Mucosa of gallbladder (tissue), 1 donor: ENCODE measurements around the gene NAV2. TPM values are rescaled to one million over a fixed set of nuclear protein-coding genes. Genes with fewer than 3 reads are reported as not detected.

ENCODE experiments used
- DNase-seq: peaks from one replicate; pipeline ENCODE4 v3.0.0-alpha.2; 2020; ENCODE audit warnings: low spot score
- total RNA-seq: library from RNA; stranded (reverse); gene quantifications from one replicate; pipeline ENCODE4 v1.2.1, GENCODE V29; 2021
- donor health status: DM: no; HTN: no; CAD: no.

The NAV2 gene
- total RNA-seq, 1 donor from 2014 or later: 5.3 TPM

DNA sequence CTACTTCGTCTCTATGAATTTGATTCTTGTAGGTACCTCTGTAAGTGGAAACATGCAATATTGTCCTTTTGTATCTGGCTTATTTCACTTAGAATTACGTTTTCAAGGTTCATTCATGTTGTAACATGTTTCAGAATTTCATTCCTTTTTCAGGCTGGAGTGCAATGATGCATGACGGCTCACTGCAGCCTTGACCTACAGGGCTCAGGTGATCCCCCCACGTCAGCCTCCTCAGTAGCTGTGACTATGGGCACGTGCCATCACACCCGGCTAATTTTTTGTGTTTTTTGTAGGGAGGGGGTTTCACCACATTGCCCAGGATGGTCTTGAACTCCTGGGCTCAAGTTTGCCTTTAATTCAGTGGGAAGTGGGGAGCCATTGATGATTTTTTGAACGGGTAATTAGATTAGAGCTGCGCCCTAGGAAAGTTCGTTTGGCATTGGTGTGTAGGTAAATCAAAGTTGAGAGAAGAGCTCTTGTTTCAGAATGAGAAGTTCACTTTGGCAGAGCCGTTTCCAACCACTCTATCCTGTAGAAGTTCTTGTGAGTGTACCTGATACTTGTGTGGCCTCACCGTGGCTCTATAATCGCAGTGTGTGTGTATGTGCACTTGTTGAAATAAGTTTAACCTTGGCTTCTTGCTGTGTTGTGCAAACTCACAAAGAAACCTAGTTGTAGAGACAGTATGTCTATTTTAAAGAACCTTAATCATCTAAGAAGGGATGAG lies 115.9 kb downstream of the NAV2 start:
- DNase-seq: no peak

DNA sequence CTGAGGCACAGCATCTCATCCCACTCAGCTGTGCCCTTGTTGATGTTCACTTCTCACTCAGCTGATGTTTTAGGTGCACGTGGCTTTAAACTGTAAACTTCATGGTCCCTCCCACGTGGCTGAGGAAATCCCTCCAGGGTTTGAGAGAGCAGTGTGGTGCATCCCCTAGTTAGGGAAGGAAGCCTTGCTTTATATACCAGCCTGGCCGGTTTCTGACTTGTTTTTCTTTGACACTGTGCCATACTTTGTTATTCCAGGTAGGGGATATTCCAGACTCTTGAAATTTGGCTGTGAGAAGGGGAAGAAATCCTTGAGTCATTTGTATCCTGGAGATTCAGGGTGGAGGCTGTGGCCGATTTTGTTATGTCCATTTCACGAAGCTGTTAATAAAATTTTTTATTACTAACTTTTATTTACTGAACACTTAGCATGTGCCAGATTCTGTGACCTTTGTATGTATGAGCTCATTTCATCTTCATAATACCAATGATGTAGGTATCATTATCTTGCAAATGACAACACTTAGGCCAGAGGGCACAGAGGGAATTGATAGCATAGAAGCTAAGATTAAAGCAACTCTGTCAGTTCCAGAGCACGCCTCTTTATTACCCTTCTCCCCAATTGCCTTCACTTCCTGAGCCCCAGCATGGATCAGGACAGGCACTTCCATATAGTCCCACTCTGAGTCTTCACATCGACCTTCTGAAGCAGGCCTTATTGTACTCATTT lies 116.6 kb downstream of the NAV2 start:
- DNase-seq: no peak

DNA sequence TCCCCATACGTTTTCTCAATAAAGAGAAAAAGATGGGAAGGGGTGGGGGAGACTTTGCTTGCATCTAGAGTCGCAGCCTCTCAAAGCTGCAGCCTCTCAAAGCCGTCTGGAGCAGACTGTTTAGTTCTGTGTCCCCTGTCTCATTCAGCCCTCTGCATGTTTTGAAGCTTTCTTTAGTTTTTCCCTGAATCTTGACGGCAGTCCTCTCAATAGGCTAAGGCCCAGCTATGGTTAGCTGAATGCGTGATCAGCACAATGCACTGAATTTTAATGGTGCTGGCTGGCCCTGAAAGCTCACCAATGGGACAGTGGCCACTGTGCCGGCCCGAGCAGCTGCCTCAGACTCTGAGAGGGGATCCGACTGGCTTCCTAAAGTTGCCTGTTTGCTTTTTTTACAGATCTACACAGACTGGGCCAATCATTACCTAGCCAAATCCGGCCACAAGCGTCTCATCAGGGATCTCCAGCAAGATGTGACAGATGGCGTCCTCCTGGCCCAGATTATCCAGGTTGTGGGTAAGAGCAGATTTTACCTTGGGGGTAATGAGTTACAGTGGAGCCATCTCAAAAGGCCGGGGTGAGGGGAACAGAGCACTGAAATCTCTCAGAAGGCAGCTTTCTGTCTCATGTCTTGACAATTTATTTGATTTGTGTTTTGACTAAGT lies 119.6 kb downstream of the NAV2 start:
- no peak for DNase-seq

DNA sequence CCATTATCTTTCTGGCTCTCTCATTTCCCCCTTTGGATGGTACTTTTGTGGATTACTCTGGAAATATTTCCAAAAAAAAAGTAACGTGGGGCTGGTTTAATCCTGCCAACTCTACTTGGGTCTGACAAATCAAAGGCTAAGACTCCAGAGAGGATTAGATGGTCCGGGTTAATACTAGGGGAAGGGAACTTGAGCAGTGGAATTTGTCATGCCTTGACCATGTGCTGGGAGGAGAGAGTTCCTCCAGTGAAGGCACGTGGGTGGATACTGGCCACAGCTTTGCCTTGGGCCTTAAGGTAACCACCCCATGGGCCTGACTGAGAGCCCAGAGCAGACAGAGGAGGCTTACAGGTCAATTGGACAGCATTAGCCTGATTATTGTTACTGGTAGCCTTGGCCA lies 120.3 kb downstream of the NAV2 start:
- DNase-seq: no peak

DNA sequence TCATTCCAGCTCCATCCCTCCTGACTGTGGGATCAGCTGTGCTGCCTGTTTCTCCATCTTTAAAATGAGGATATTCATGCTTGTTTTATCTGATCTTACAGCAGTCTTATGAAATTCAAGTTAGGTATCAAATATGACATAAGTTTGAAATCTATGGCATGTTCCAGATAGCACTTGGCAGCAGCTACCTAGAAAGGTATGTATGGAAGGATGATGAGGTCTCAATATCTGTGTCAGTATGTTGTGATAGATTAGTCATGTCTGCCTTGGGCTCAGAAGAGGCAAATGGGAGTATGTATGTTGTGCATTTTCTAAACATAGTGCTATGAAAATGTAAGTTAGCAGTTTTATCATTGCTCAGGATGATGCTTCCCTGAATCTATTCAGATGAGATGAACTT lies 122.1 kb downstream of the NAV2 start:
- DNase-seq: no peak

DNA sequence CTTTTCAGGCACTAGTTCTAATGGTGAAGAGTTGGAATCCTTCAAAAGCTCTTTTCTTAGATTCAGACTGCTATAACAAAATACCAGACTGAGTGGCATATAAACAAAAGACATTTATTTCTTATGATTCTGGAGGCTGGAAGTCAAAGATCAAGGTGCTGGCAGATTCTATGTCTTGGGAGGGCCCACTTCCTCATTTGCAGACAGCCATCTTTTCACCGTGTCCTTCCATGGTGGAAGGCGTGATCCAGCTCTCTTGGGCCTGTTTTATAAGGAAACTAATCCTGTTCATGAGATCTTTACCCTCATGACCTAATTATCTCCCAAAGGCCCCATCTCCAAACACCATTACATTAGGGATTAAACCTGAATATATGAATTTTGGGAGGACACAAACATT lies 124.0 kb downstream of the NAV2 start:
- DNase-seq: no peak

DNA sequence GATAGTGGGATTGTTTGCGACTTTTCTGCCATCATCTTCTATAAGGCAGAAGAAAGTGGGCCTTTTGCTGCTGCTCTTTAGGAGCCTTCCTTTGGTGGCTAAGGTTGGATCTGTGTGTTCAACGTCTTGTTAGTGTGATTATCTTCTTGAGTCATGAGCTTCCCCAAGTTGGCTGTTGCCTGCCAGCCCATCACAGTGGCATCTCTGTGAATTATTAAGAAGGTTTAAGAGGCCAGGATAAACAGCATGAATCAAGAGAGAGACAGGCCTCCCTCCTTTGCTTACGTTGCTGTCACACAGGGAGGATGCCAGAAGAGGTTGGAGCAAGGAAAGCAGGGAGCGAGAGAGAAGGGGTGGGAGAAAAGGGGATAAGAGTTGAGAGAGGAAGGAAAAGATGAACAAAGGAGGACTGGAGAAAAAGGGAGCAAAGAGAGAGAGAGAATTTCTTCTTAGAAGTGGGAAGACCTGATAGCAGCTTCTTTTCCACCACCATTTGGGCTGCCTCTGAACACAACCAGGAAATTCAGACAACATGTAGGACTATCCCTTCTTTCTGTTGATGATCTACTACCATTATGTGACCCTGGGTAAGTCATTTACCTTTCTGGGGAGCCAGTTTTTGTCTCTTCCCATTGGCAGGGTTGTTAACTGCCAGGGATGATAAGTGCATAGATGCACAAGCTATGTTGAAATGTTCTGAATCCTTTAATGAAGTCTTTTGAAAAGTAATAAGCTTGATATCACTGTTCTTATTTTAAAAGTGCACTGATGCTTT lies 126.5 kb downstream of the NAV2 start:
- no peak for DNase-seq

DNA sequence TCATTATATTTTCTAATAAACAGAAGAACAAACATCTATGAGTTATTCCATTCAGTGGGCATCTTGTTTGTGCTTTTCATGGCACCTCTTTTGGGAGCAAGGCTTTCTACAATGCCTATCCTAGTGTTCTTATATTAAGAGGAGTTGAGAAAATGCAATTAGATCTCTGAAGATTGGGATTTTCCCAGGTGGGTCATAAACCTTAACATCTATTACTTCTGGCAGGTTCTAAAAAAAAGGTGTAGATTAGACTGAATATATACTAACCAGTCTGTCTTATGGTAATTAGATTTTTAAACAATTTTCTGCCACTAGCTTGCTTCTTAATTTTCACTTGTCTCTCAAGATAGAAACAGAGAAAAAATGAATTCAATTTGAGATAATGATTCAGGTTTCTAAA lies 128.3 kb downstream of the NAV2 start:
- no peak for DNase-seq

DNA sequence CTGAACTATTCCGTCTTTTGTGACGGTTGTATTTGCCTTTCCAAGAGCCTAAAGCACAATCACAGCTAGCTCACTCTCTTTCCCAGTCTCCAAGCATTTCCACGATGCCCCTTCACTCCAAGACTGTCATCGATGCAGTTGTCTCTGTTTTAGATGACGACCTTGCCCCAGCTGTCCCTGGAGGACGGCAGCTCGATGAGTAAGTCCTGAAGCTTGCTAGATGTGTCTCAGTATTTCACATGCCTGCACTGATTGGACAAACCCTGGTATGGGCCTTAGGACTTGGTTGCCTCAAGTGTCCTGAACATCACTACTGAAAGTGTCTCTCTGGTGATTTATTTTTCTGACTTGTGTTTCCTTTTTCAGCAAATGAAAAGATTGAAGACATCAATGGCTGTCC lies 129.9 kb downstream of the NAV2 start:
- no peak for DNase-seq

DNA sequence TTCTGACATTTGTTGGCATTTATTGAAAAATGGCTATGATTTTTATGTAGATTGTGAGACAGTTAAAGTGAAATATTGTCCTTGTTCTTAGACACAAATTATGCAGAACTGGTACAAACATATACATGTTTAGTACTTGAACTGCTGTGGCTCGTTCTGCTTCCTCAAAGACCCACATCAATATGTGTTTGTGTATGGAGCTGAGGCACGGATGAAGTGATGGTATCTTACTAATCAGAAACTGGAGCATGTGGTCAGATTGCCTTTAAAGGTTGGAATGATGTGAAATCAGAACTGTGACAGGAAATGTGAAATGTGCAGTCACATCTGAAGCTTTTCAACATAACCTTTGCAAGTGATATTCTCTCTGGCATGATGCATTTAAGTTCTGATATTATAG lies 130.4 kb downstream of the NAV2 start:
- no peak for DNase-seq

DNA sequence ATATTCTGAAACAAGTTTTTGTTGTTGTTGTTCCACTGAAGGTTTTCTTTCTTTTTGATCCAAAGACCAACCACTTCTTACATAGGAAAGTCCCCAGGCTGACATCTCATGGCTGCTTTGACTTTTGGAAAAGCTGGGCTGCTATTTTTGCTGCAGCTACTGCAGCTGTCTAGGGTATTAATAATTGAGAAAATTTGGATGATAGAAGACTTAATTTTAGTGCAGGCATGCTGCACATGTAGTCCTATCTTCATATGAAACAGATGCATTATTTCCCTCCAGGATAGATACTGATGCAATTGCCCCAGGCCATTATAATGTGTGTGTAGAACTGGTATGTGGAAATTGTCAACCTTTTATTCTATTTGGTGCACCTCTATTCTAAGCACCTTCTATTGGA lies 131.4 kb downstream of the NAV2 start:
- no peak for DNase-seq

DNA sequence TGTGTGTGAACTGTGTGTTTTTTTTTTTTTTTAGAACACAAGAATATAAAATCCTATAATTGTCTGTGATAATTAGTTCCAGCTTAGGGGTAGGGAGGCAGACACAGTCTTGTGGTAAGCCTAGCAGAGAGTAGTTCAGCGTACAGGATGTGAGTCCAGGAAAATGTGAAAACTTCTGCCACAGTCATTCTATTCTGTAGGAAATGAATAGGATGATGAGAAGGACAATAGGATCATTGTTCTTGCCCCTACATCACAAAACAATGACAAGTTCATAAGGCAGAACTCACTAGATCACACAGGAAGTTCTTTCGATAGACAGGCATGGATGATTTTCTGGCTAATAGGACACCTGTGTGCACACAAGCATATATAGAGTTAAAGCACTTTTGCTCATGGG lies 132.2 kb downstream of the NAV2 start:
- no peak for DNase-seq

DNA sequence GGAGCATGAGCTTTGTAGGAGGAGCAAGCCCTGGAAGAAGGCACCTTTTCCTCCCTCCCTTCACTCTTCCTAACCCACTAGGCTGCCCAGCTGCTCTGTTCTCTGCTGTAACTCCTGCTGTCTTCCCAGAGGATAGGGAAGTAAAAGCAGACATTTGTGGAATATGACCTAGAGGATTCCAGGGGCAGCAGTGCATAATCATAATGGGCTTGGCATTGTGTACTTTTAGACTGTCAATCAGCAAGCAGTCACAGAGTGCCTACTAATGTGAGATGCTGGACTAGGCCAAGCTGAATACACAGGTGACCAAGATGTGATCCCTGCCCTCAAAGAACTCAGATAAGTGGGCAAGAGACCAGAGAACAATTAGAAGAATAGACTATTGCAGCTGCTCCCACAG lies 133.0 kb downstream of the NAV2 start:
- no peak for DNase-seq

DNA sequence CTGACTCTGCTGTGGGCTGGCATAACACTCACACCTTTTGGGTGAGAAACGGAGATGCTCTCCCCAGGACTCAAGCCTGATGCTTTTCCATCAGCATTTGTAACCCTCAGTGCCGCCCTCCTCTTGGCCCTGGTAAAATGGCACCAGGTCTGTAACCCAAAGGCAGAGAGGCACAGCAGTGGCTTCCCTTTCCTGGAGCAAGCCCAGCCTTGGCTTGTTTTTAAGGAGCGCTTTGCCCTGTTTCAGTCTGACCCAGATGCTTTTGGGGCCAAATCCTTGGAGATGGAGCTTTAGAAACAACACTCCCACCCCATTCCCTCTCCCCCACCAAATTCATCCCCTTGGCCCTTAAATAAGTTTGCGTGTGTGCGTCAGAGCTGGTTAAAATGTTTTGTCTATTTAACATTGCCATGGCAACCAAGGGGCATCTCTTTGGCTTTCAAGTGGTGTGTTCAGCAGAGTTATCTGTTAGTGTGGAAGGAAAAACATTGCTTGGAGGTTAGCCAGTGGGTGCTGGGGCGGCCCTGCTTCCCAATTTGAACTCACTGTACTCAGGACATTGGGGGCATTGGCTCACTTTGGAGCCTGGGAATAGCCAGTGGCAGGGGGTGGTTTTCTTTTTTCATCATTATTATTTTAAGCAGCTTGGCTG lies 134.1 kb downstream of the NAV2 start:
- DNase-seq: no peak

DNA sequence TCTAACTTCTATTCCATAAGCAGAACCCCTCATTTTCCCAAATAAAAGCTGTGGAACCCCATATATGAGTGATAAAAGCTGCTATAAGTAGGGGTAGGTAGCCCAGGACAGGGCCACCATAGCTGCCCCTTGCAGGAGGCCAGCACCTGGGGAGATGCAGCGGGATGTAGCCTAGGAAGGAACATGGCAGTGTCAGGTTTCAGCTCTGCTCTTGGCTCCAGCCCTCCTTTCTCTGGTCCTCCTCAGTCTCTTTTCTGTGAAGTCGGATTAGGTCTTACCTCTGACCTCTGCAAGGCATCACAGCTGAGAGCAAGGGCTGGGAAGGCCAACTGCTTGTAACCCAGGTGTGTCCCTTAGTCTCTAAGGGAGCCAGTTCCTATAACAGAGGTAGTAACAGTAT lies 135.6 kb downstream of the NAV2 start:
- DNase-seq: no peak

DNA sequence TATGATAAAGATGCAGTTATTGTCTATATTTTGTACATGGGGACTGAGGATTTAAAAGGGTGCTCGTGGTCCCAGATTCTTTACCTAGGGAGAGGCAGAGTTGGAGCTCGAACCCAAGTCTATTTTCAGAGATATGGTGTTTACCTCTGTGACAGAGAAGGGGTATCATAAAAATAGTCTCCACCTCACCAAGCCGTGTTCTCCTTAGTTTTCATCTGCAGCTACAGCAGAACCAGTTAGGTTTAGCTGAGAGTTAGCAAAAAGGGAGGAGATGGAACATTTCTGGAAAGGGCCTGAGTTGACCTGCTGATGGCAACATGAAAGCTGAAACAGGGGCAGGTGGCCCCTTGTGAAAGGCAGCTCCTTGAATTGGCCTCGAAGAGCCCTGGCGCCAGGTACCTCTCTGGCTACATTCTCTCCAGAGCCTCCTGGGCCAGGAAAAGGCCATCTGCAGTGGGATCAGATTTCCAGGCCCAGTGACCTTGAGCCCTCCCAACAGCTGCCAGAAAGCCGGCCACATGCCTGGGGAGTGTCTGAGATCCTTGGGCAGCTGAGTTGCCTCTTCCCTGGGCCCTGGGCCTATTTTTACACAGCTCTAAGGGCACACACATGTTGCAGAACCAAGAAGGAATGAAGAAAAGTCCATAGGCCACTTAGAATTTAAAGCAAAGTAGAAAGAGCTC lies 136.6 kb downstream of the NAV2 start:
- no peak for DNase-seq

DNA sequence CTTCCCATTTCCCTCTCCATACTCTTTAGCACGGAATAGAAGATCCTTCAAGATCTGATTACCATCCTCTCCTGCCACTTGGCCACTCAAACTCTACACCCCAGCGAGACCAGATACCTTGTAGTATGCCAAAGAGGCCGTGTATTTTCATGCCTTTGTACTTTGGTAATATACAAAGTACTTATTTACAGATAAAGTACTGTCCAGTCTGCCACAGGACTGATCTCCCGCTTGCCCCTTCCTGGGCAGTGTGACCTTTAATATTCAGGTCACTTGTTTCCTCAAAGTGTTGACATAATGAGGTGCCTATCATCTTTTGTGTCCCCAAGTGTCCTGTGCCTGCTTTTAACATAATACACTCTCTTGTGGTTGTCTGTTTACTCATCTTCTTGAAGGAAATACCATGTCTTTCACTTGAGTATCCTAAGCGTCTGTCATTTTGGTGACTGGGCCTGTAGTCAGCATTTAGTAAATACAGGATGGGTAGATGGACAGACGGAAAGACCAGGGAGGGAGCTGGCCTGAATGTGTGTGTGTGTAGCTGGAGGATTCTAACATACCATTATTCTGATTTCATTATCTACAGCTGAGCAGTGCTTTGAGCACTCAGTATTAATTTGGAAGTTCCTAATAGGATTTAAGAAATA lies 137.4 kb downstream of the NAV2 start:
- no peak for DNase-seq

DNA sequence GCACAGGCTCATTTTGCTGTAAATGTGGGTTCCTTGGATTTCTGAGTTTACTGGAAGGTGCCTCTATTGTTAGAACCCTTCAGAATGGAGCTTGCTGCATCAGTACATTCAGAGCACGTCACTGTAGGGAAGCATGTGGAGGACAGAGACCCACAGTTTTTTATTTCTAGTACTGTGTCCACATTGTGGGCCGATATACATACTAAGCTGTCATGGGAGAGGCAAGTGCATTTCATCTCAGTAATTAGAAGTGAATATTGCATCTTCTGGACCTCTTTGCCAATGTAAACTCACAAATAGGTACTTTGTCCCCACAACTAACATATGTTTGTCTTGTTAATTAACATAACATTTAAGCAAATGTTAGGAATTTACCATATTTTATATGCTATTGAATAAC lies 139.7 kb downstream of the NAV2 start:
- no peak for DNase-seq

DNA sequence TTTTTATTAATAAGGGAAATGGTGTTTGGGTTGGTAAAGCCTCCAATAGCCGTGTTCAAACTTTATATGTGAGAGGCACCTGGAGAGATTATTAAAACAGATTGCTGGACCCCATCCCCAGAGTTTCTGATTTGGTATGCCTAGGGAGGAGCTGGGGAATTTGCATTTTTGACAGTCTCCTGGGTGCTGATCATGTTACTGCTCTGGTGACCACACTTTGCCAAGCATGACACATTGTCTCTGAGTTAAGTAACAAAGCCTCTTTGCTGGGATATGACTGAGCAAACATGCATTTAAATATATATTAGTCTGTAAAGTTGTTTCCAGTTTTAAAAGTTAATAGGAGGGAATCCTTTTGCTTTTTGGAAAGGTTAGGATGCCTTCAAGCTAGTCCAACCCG lies 140.4 kb downstream of the NAV2 start:
- no peak for DNase-seq

DNA sequence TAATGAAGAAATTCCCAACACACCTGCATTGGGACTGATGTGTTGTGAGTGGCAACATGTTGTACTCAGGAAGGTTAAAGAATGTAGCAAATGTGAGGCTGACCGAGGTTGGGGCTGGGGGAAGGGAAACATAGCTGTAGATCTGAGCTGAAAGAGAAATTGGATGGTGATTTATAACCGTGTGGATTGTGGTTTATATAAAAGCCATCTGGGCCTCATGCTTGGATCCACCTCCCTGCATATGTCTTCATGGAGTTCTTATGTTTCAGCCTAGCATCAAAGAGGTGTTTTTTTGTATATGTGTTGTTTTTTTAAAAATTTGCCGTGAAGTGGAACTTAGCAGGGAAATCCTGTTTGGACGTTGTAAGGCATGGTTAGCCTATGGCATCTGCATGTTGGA lies 141.3 kb downstream of the NAV2 start:
- DNase-seq: no peak

DNA sequence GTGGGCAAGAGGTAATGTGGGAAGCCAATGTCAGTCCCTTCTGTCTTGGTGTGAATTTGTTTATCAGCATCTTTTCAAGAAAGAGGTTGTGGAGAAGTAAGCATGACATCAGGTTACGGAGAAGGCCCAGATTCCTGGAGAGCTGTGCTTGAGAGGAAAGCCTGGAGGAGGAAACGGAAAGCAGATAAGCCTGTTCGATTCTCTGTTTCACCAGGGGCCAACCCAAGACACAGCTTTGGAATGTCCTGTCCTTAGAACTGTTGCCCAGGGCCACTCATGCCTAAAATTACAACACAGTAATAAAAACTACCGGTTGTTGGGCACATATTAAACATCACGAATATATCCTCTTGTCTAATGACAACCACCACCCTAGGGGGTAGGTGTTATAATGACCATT lies 148.5 kb downstream of the NAV2 start:
- no peak for DNase-seq
